ENCODE measurements around the gene PARD3.

PARD3 gene

DNA sequence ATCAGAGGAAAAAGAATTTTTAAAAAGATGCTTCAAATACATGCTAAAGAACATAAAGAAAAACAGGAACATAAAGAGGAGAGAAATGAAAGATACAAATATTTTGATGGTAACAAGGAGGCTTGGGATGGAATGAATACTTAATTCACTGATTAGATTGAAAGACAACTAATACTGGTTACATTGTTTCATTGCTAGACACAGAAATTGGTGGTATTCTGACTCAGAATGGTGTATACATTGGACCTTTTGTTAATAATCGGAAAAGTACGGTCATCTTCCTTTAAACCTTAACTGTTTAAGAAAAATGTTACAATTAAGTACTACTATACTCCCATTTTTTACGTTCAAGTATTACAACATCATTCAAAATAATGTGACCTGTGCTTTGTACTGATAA is 567.5 kb downstream of the PARD3 start:
- Histone ChIP-seq H3K9me3 (ENCODE audit: control insufficient read depth, low read length) (no peaks in the 10 kb centered on the region), H3K36me3 (ENCODE audit: control insufficient read depth, insufficient read depth, low read length) (no peaks in the 10 kb centered on the region), H3K27me3 (replicated peaks; ENCODE audit: control insufficient read depth, insufficient read depth, low read length, poor library complexity, severe bottlenecking) (no peaks in the 10 kb centered on the region), H3K27ac (ENCODE audit: insufficient read depth, low read length, poor library complexity, severe bottlenecking) (no peak overlapping the region), H3K4me1 (ENCODE audit: control insufficient read depth, insufficient read depth, low read length, poor library complexity, severe bottlenecking) (no peaks in the 10 kb centered on the region), H3K4me3 (ENCODE audit: insufficient read depth, low read depth, low read length, poor library complexity, severe bottlenecking) (no peak overlapping the region)
- DNase-seq = no peak

DNA sequence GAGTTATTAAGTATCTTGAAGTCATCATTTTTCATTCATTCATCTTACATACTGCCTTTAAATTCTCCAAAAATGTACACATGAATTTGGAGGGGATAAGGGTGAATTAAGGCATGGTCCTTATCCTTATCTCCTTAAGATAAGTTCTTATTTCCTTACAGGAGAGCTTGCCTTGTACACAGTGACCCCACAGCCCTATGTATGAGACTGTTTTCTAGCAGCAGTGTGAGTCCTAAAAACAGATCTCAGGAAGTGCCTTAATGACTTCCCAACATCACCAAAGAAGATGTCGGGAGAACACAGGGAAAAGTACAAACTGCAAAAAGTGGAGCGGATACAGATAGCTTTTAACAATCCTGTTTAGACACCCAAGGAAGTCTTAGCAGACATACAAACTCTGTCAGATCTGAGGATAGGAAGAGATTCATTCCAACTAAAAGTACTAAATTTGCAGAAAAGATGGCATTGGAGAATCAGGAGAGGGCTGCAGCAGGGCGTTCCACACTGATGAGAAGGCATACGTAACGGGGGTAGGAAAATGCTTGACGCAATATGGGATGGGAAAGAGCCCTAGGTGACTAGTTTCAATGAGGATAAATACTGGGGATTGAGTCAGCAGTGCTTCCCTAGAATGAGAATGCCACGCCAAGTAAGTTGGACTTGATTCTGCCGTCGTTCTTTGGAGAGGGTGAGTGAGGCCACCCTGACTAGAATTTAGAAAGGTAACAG is 570.2 kb downstream of the PARD3 start:
- H3K36me3 ChIP-seq (ENCODE audit: control insufficient read depth, insufficient read depth, low read length) = no peaks in the 10 kb centered on the region
- no peak for DNase-seq
- H3K4me3 ChIP-seq (ENCODE audit: insufficient read depth, low read depth, low read length, poor library complexity, severe bottlenecking) = no peak overlapping the region
- no peaks in the 10 kb centered on the region for H3K4me1 ChIP-seq (ENCODE audit: control insufficient read depth, insufficient read depth, low read length, poor library complexity, severe bottlenecking)
- H3K27me3 ChIP-seq (replicated peaks; ENCODE audit: control insufficient read depth, insufficient read depth, low read length, poor library complexity, severe bottlenecking) = no peaks in the 10 kb centered on the region
- no peaks in the 10 kb centered on the region for H3K9me3 ChIP-seq (ENCODE audit: control insufficient read depth, low read length)
- H3K27ac ChIP-seq (ENCODE audit: insufficient read depth, low read length, poor library complexity, severe bottlenecking) = no peak overlapping the region

DNA sequence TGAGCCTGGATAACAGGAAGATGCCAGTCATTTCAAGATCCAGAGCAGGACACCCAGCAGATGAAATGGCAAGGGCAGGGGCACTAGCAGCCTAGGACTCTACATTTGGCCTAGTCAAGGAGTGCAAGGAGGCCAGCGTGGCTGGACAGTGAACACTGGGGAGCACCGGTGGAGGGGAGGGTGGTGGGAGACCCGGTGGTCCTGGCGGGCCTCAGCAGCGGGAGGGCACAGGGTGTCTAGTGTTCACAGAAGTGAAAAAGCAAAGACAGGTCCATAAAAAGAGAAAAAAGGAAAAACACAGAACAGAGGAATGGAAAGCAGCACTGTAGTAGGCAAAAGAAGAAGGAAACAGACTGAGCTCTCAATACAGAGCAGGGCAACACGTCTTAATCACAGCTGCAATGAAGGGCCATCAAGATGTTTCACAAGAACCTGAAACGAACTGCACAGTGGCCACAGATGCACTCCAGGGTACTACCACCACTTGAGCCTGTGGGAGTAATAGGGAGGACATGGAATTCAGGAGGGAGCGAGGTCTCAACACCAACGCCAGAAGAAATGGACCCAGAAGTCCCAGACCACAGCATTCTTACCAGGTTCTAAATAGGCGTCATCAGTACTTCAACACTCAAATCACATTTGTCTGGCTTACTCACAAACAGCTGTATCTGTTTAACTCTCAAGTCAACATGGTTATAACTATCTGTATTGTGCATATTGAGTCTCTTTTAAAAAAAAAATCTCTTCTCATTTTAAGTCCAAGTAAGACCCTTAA is 573.7 kb downstream of the PARD3 start:
- H3K4me3 ChIP-seq (ENCODE audit: insufficient read depth, low read depth, low read length, poor library complexity, severe bottlenecking) = no peak overlapping the region
- no peaks in the 10 kb centered on the region for H3K4me1 ChIP-seq (ENCODE audit: control insufficient read depth, insufficient read depth, low read length, poor library complexity, severe bottlenecking)
- H3K27ac ChIP-seq (ENCODE audit: insufficient read depth, low read length, poor library complexity, severe bottlenecking) = no peak overlapping the region
- no peaks in the 10 kb centered on the region for H3K36me3 ChIP-seq (ENCODE audit: control insufficient read depth, insufficient read depth, low read length)
- no peaks in the 10 kb centered on the region for H3K9me3 ChIP-seq (ENCODE audit: control insufficient read depth, low read length)
- DNase-seq = no peak
- no peaks in the 10 kb centered on the region for H3K27me3 ChIP-seq (replicated peaks; ENCODE audit: control insufficient read depth, insufficient read depth, low read length, poor library complexity, severe bottlenecking)

DNA sequence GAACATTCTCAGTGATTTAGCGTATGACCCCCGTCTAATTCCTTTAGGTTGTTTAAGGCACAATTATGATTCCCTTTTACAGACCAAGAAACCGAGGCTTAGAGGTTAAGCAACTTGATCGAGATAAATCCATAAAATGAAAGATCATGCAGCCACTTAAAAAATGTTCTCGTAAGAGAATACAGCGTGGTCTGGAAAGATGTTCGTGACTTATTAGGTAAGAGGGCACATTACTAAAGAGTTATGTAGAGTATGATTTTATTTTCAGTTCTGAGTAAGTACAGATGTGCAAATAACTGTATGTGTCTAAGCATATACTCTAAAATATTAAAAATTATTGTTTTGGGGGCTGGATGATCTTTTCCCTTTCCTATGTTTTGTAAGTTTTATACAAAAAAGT is 575.1 kb downstream of the PARD3 start:
- H3K9me3 ChIP-seq (ENCODE audit: control insufficient read depth, low read length) = no peaks in the 10 kb centered on the region
- no peaks in the 10 kb centered on the region for H3K27me3 ChIP-seq (replicated peaks; ENCODE audit: control insufficient read depth, insufficient read depth, low read length, poor library complexity, severe bottlenecking)
- DNase-seq = no peak
- H3K4me1 ChIP-seq (ENCODE audit: control insufficient read depth, insufficient read depth, low read length, poor library complexity, severe bottlenecking) = no peaks in the 10 kb centered on the region
- H3K36me3 ChIP-seq (ENCODE audit: control insufficient read depth, insufficient read depth, low read length) = no peaks in the 10 kb centered on the region
- no peak overlapping the region for H3K4me3 ChIP-seq (ENCODE audit: insufficient read depth, low read depth, low read length, poor library complexity, severe bottlenecking)
- no peak overlapping the region for H3K27ac ChIP-seq (ENCODE audit: insufficient read depth, low read length, poor library complexity, severe bottlenecking)

DNA sequence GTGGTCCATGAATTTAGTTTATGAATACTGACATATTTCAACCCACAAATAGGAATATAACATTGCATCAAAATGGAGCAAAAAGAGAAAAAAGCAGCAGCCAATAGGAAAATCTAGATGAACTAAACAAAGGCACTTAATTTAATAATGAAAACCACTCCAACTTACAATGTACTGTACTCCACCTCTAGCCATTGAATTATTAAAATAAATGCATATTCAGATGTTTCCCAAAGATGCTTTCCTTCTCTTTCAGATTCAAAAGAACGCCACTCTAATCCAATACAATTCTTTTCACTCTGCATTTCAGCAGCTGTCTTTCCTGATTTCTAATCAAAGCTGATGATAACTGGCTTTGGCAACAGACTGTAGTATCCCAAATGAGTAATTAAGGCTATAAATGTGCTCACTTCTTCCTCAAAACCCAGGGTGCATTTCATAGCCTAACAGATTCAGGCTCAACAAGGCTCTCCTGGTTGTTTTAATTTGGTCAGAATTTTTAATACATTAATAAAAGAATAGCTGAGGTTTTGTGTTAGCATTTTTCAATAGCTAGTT is 577.1 kb downstream of the PARD3 start:
- H3K27me3 ChIP-seq (replicated peaks; ENCODE audit: control insufficient read depth, insufficient read depth, low read length, poor library complexity, severe bottlenecking) = no peaks in the 10 kb centered on the region

GRCh38 chr10:34236931-34237330 is 578.2 kb downstream of the PARD3 start:
- Histone ChIP-seq H3K4me1 (ENCODE audit: control insufficient read depth, insufficient read depth, low read length, poor library complexity, severe bottlenecking) (no peaks in the 10 kb centered on the region), H3K27me3 (replicated peaks; ENCODE audit: control insufficient read depth, insufficient read depth, low read length, poor library complexity, severe bottlenecking) (no peaks in the 10 kb centered on the region), H3K27ac (ENCODE audit: insufficient read depth, low read length, poor library complexity, severe bottlenecking) (no peak overlapping the region), H3K9me3 (ENCODE audit: control insufficient read depth, low read length) (no peaks in the 10 kb centered on the region), H3K36me3 (ENCODE audit: control insufficient read depth, insufficient read depth, low read length) (no peaks in the 10 kb centered on the region), H3K4me3 (ENCODE audit: insufficient read depth, low read depth, low read length, poor library complexity, severe bottlenecking) (no peak overlapping the region)
- no peak for DNase-seq

More for the DNA sequence above, 577.1 kb downstream of the PARD3 start:
- Histone ChIP-seq H3K9me3 (ENCODE audit: control insufficient read depth, low read length) (no peaks in the 10 kb centered on the region), H3K27ac (ENCODE audit: insufficient read depth, low read length, poor library complexity, severe bottlenecking) (no peak overlapping the region), H3K36me3 (ENCODE audit: control insufficient read depth, insufficient read depth, low read length) (no peaks in the 10 kb centered on the region), H3K4me1 (ENCODE audit: control insufficient read depth, insufficient read depth, low read length, poor library complexity, severe bottlenecking) (no peaks in the 10 kb centered on the region), H3K4me3 (ENCODE audit: insufficient read depth, low read depth, low read length, poor library complexity, severe bottlenecking) (no peak overlapping the region)
- no peak for DNase-seq

- no peaks in the 10 kb centered on the region for H3K27me3 ChIP-seq (replicated peaks; ENCODE audit: control insufficient read depth, insufficient read depth, low read length, poor library complexity, severe bottlenecking)
- no peaks in the 10 kb centered on the region for H3K36me3 ChIP-seq (ENCODE audit: control insufficient read depth, insufficient read depth, low read length)
- no peak for DNase-seq
- H3K27ac ChIP-seq (ENCODE audit: insufficient read depth, low read length, poor library complexity, severe bottlenecking) = no peak overlapping the region
- H3K4me3 ChIP-seq (ENCODE audit: insufficient read depth, low read depth, low read length, poor library complexity, severe bottlenecking) = no peak overlapping the region
- no peaks in the 10 kb centered on the region for H3K4me1 ChIP-seq (ENCODE audit: control insufficient read depth, insufficient read depth, low read length, poor library complexity, severe bottlenecking)
- H3K9me3 ChIP-seq (ENCODE audit: control insufficient read depth, low read length) = no peaks in the 10 kb centered on the region
Measured at GRCh38 chr10:34235164-34235832, 579.8 kb downstream of the PARD3 start.

DNA sequence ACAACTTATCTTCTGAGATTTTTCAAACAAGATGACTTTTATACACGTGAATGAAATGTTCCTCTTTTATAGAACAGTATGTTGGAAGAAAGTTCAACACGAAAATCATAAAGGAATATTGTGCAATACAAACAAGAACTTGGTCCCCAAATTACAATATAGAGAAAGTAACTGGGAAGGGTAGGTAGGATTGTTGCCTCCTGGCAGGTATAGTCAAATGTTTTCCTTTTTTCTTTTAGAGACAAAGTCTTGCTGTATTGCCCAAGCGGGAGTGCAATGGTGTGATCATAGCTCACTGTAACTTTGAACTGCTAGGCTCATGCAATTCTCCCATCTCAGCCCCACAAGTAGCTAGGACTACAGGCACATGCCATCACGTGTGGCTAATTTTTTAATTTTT is 582.6 kb downstream of the PARD3 start:
- Histone ChIP-seq H3K4me3 (ENCODE audit: insufficient read depth, low read depth, low read length, poor library complexity, severe bottlenecking) (no peak overlapping the region), H3K4me1 (ENCODE audit: control insufficient read depth, insufficient read depth, low read length, poor library complexity, severe bottlenecking) (no peaks in the 10 kb centered on the region), H3K27me3 (replicated peaks; ENCODE audit: control insufficient read depth, insufficient read depth, low read length, poor library complexity, severe bottlenecking) (no peaks in the 10 kb centered on the region), H3K27ac (ENCODE audit: insufficient read depth, low read length, poor library complexity, severe bottlenecking) (no peak overlapping the region), H3K9me3 (ENCODE audit: control insufficient read depth, low read length) (no peaks in the 10 kb centered on the region), H3K36me3 (ENCODE audit: control insufficient read depth, insufficient read depth, low read length) (no peaks in the 10 kb centered on the region)
- DNase-seq = no peak

DNA sequence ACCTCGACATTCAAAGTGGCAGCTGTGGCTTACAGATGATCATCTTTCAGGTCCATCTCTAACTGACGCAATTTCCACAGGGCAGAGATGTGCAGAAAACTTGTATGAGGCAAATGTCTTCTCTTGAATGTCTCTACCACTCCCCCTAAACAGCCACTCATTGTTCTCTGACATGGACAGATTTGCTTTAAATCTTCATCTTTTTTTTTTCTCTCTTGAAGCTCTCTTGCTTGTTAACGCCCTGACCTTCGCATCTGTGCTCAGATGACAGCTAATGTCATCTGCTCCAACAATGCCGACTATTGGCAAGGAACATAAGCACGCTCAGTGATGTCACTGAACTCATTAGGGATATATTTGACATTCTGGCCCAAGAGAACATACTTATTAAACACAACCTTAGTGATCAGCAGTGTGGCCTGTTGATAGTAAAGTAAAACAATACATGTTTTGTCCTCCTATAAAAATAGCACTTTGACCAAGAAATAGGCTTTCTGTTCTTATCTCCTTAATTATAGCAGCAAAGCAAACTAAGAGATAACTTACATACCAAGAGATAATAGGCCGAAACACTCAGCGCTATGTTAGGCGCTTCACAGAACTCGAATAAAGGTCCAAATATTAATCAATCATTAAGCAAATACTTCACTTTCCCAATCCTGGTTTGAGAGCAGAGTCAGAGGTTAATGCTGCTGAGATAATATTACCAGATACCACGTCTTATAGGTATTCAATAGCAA is 583.5 kb downstream of the PARD3 start:
- no peak for DNase-seq
- no peaks in the 10 kb centered on the region for H3K27me3 ChIP-seq (replicated peaks; ENCODE audit: control insufficient read depth, insufficient read depth, low read length, poor library complexity, severe bottlenecking)
- no peak overlapping the region for H3K4me3 ChIP-seq (ENCODE audit: insufficient read depth, low read depth, low read length, poor library complexity, severe bottlenecking)
- no peaks in the 10 kb centered on the region for H3K9me3 ChIP-seq (ENCODE audit: control insufficient read depth, low read length)
- no peaks in the 10 kb centered on the region for H3K36me3 ChIP-seq (ENCODE audit: control insufficient read depth, insufficient read depth, low read length)
- H3K4me1 ChIP-seq (ENCODE audit: control insufficient read depth, insufficient read depth, low read length, poor library complexity, severe bottlenecking) = no peaks in the 10 kb centered on the region
- no peak overlapping the region for H3K27ac ChIP-seq (ENCODE audit: insufficient read depth, low read length, poor library complexity, severe bottlenecking)
